ENCODE data around the gene DEPP1.

DEPP1 gene

GRCh38 chr10:44993226-44993921, 14.8 kb upstream of the DEPP1 start:
- no peak for DNase-seq

GRCh38 chr10:44992732-44993225, 14.2 kb upstream of the DEPP1 start:
- no peak for DNase-seq

GRCh38 chr10:44992070-44992731, 13.6 kb upstream of the DEPP1 start:
- no peak for DNase-seq

GRCh38 chr10:44991571-44991970, 13.0 kb upstream of the DEPP1 start:
- no peak for DNase-seq

- no peak for DNase-seq
These were observed 12.4 kb upstream of the DEPP1 start for GRCh38 chr10:44990965-44991364.

GRCh38 chr10:44990302-44990655, 11.7 kb upstream of the DEPP1 start:
- no peak for DNase-seq

- DNase-seq, result no peak
These were observed 11.1 kb upstream of the DEPP1 start for GRCh38 chr10:44989597-44990301.

GRCh38 chr10:44988957-44989585, 10.5 kb upstream of the DEPP1 start:
- DNase-seq, result no peak

- no peak for DNase-seq
These were observed 8.1 kb upstream of the DEPP1 start for GRCh38 chr10:44986670-44987069.

GRCh38 chr10:44986179-44986578, 7.6 kb upstream of the DEPP1 start:
- no peak for DNase-seq

GRCh38 chr10:44985175-44985681, 6.6 kb upstream of the DEPP1 start:
- DNase-seq, result no peak

- no peak for DNase-seq
These were observed 6.1 kb upstream of the DEPP1 start for GRCh38 chr10:44984671-44985101.

GRCh38 chr10:44983895-44984278, 5.3 kb upstream of the DEPP1 start:
- DNase-seq, result no peak

- no peak for DNase-seq
These were observed 4.7 kb upstream of the DEPP1 start for GRCh38 chr10:44983066-44983894.

GRCh38 chr10:44982496-44982895, 3.9 kb upstream of the DEPP1 start:
- no peak for DNase-seq

- DNase-seq, result no peak
These were observed 3.5 kb upstream of the DEPP1 start for GRCh38 chr10:44982114-44982460.

- no peak for DNase-seq
These were observed 2.8 kb upstream of the DEPP1 start for GRCh38 chr10:44981172-44982113.

GRCh38 chr10:44980309-44981171, 1.9 kb upstream of the DEPP1 start:
- DNase-seq, result no peak

GRCh38 chr10:44979281-44980191, 927 bp upstream of the DEPP1 start:
- DNase-seq, result no peak
